Liver (tissue), 9 donors: ENCODE measurements around the gene NMNAT2. TPM values are rescaled to one million over a fixed set of nuclear protein-coding genes. Genes with fewer than 3 reads are reported as not detected.

Experiments
- DNase-seq: peaks from one replicate; pipeline ENCODE4 v3.0.0-alpha.2; 2017; ENCODE audit warnings: low spot score
- H3K27ac ChIP-seq, 2 donors: one replicate each; pipeline ENCODE4 v1.7.0; 2013; ENCODE audit warnings: inconsistent platforms in 2 of 2, low read length in 2 of 2, control low read depth in 1 of 2, low read depth in 1 of 2, mild to moderate bottlenecking in 1 of 2
- H3K27me3 ChIP-seq, 4 donors: one replicate each; pipeline versions ENCODE4 v1.6.1 to v1.7.0; 2013; ENCODE audit warnings: low read length in 3 of 4, inconsistent platforms in 1 of 4, mild to moderate bottlenecking in 1 of 4, moderate library complexity in 1 of 4; ENCODE audit not compliant: control insufficient read depth in 4 of 4, insufficient read depth in 4 of 4
- H3K36me3 ChIP-seq, 4 donors: one replicate each; pipeline versions ENCODE4 v1.6.1 to v1.7.0; 2013; ENCODE audit warnings: low read length in 3 of 4, mild to moderate bottlenecking in 3 of 4, low read depth in 1 of 4, moderate library complexity in 1 of 4; ENCODE audit not compliant: control insufficient read depth in 4 of 4, insufficient read depth in 3 of 4
- H3K4me1 ChIP-seq, 4 donors: one replicate each; pipeline versions ENCODE4 v1.6.1 to v1.7.0; 2013; ENCODE audit warnings: low read length in 3 of 4, mild to moderate bottlenecking in 3 of 4, moderate library complexity in 1 of 4; ENCODE audit not compliant: control insufficient read depth in 4 of 4, insufficient read depth in 4 of 4
- H3K4me3 ChIP-seq, 3 donors: one replicate each; pipeline versions ENCODE4 v1.6.1 to v1.7.0; 2013; ENCODE audit warnings: low read length in 3 of 3, control low read depth in 1 of 3, low read depth in 1 of 3, mild to moderate bottlenecking in 1 of 3
- H3K9ac ChIP-seq, 2 donors: one replicate each; pipeline ENCODE4 v1.7.0; 2013; ENCODE audit warnings: low read length in 2 of 2, mild to moderate bottlenecking in 2 of 2, moderate library complexity in 2 of 2, control low read depth in 1 of 2, low read depth in 1 of 2
- H3K9me3 ChIP-seq, 4 donors: one replicate each; pipeline versions ENCODE4 v1.6.1 to v1.7.0; 2013; ENCODE audit warnings: low read length in 3 of 4; ENCODE audit not compliant: control insufficient read depth in 4 of 4
- EGR1 ChIP-seq, 2 donors: IDR thresholded peaks; 2 replicates each; pipeline ENCODE4 v1.6.1; 2016 to 2018; ENCODE audit warnings: antibody characterized with exemption in 2 of 2, low read depth in 2 of 2
- FOXA2 ChIP-seq: IDR thresholded peaks from 2 replicates; pipeline ENCODE4 v1.6.1; 2016; ENCODE audit warnings: antibody characterized with exemption
- GABPA ChIP-seq, 2 donors: IDR thresholded peaks in 1 of 2; conservative IDR thresholded peaks in 1 of 2; 2 replicates each; pipeline ENCODE4 v1.6.1; 2016; ENCODE audit warnings: antibody characterized with exemption in 2 of 2, mild to moderate bottlenecking in 1 of 2, moderate library complexity in 1 of 2
- HNF4A ChIP-seq, 2 donors: conservative IDR thresholded peaks; 2 replicates each; pipeline ENCODE4 v1.6.1; 2016; ENCODE audit warnings: antibody characterized with exemption in 2 of 2, mild to moderate bottlenecking in 2 of 2
- HNF4G ChIP-seq: IDR thresholded peaks from 2 replicates; pipeline ENCODE4 v1.6.1; 2016; ENCODE audit warnings: antibody characterized with exemption
- JUND ChIP-seq, 2 donors: IDR thresholded peaks; 2 replicates each; pipeline ENCODE4 v1.6.1; 2016; ENCODE audit warnings: antibody characterized with exemption in 2 of 2
- NR2F2 ChIP-seq: IDR thresholded peaks from 2 replicates; pipeline ENCODE4 v1.6.1; 2016; ENCODE audit warnings: antibody characterized with exemption
- RAD21 ChIP-seq, 2 donors: IDR thresholded peaks; 2 replicates each; pipeline ENCODE4 v1.6.1; 2016; ENCODE audit warnings: antibody characterized with exemption in 2 of 2, mild to moderate bottlenecking in 2 of 2
- REST ChIP-seq: IDR thresholded peaks from 2 replicates; pipeline ENCODE4 v1.6.1; 2016; ENCODE audit warnings: antibody characterized with exemption, mild to moderate bottlenecking
- RXRA ChIP-seq, 2 donors: IDR thresholded peaks; 2 replicates each; pipeline ENCODE4 v1.6.1; 2017 to 2018; ENCODE audit warnings: antibody characterized with exemption in 2 of 2, mild to moderate bottlenecking in 1 of 2
- SP1 ChIP-seq: IDR thresholded peaks from 2 replicates; pipeline ENCODE4 v1.6.1; 2018; ENCODE audit warnings: antibody characterized with exemption, mild to moderate bottlenecking
- TAF1 ChIP-seq: conservative IDR thresholded peaks from 2 replicates; pipeline ENCODE4 v1.6.1; 2016; ENCODE audit warnings: antibody characterized with exemption, mild to moderate bottlenecking
- YY1 ChIP-seq: IDR thresholded peaks from 2 replicates; pipeline ENCODE4 v1.6.1; 2016; ENCODE audit warnings: antibody characterized with exemption, mild to moderate bottlenecking
- ZBTB33 ChIP-seq: IDR thresholded peaks from 2 replicates; pipeline ENCODE4 v1.6.1; 2016; ENCODE audit warnings: antibody characterized with exemption
- WGBS: extraction: QIAGEN DNeasy Blood & Tissue Kit; methylation state at CpG from one replicate; pipeline ENCODE4 v1.1.7; 2013; 5-methylcytosine and 5-hydroxymethylcytosine counted together
- polyA plus RNA-seq, 2 donors: library from polyadenylated mRNA; stranded (reverse) in 1 of 2; unstranded in 1 of 2; fragments of 200-250 nt in 1 of 2; fragments of >200 nt in 1 of 2; fragmentation: Nextera tagmentation in 1 of 2; extraction: Ambion mirVana in 1 of 2; gene quantifications; one replicate each; pipeline versions ENCODE4 v1.2.1 to v1.2.3, GENCODE V29; 2013 to 2015
- total RNA-seq, 2 donors: library from RNA; depleted of rRNA; stranded (reverse); fragments of >200 nt; gene quantifications; one replicate each; pipeline ENCODE4 v1.2.3, GENCODE V29; 2014
- TF ChIP-seq, protein P1 (sequence below): IDR thresholded peaks from 2 replicates; pipeline ENCODE4 v1.6.1; 2016; ENCODE audit warnings: antibody characterized with exemption
- TF ChIP-seq, protein P2 (sequence below): fragments of 150-350 bp; IDR thresholded peaks from 2 replicates; pipeline ENCODE4 v1.5.1; 2017; ENCODE audit warnings: improper control_type of control experiment, low read depth, low read length; ENCODE audit not compliant: missing input control
- donor health status: healthy.
- donor health status: healthy.
- donor health status: healthy.
- donor health status: healthy.
- donor health status: healthy.

NMNAT2 gene
- total and polyA plus RNA-seq, 4 donors, result under 0.01 to 0.07 (median 0.05) TPM; not detected in 1

DNA sequence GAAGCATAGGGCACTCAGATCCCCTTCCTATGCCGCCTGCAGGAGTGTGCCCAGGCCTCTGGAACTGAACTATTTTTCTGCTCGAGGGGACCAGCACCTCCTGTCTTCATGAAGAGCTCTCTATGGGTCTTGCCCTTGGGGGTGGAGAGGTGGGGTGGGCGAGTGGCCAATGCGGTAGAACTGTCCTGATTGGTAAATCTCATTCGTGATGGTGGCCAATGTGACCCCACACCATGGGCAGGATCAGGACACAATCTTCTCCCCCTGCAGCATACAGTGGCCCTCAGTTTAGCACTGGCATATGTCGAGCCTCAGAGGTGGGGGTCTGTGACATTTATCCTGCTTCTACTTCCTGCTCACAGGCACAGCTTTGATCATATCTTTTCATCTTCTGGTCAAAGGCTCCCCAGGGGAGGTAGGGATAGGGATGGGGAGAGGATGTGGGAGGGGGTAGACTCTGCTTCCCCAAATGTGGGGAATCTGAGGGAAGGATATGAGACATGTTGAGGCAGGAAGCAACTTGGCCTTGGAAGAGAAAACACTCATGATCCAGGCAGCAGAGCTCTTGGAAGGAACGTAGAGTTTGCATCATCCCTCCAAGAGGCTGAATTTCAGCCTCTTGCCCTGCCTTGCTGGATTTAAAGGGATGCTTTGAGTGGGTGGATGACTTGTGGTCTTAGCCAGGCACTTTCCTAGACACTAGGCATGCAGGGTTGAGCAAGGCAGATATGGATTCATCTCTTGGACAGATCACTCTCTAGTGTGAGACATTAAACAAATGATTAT, 150.3 kb downstream of the NMNAT2 start:
- H3K27ac ChIP-seq, result no peak overlapping the region

DNA sequence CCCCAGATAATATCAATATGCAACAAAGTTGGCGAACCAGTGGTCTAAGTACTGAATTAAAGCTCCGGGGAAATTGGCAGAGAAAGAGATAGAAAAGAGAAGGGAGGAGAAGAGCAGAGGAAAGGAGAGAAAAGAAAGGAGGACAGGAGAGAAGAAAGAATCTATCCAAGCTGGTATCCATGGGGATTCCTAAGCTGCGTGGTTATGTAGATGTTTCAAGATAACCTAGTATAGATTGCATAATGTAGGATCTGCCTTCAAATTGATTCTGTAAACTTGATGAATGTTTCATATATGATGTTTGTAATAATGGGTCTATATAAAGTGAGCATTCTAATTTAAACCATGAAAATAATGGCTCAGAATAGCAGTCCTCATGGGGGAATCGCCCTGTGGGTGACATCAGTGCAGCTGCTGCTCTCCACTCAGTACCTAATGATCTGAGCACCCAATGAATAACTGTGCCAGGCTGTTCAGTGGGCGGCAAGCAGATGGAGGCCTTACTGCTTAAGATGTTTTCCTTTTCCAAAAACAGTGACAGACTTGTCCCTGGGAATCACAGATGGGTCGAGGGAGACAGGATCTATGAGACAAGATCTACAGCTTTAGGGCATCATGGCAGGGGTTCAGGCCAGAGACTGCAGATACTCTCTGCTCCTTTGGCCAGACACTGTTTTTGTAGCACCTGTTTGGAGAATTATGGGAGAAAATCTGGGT, 154.1 kb downstream of the NMNAT2 start:
- Histone ChIP-seq H3K9me3 (no peaks in the 10 kb centered on the region), H3K4me1 (no peaks in the 10 kb centered on the region), H3K36me3 (no peaks in the 10 kb centered on the region), H3K9ac (no peak overlapping the region), H3K4me3 (no peak overlapping the region), H3K27me3 (peaks cover 0 to 3% (median 0%) of the 10 kb centered on the region in 4 donors), H3K27ac (no peak overlapping the region)
- WGBS, result 72% methylated on average over 6 of the region's 6 CpGs
- TF ChIP-seq FOXA2 (no peak), HNF4G (no peak), RAD21 (IDR thresholded peaks at IDR 0.05) (no peak), GABPA (IDR thresholded peaks at IDR 0.05 in 1 of 2, conservative IDR thresholded peaks at IDR 0.05 in 1 of 2) (no peak), YY1 (no peak), NR2F2 (no peak), SP1 (no peak), TAF1 (no peak), HNF4A (conservative IDR thresholded peaks at IDR 0.05) (no peak), ZBTB33 (no peak), RXRA (IDR thresholded peaks at IDR 0.05) (no peak), REST (no peak), JUND (IDR thresholded peaks at IDR 0.05) (no peak)
- TF ChIP-seq, protein P1, sequence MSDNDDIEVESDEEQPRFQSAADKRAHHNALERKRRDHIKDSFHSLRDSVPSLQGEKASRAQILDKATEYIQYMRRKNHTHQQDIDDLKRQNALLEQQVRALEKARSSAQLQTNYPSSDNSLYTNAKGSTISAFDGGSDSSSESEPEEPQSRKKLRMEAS, result no peak
- TF ChIP-seq, protein P2, sequence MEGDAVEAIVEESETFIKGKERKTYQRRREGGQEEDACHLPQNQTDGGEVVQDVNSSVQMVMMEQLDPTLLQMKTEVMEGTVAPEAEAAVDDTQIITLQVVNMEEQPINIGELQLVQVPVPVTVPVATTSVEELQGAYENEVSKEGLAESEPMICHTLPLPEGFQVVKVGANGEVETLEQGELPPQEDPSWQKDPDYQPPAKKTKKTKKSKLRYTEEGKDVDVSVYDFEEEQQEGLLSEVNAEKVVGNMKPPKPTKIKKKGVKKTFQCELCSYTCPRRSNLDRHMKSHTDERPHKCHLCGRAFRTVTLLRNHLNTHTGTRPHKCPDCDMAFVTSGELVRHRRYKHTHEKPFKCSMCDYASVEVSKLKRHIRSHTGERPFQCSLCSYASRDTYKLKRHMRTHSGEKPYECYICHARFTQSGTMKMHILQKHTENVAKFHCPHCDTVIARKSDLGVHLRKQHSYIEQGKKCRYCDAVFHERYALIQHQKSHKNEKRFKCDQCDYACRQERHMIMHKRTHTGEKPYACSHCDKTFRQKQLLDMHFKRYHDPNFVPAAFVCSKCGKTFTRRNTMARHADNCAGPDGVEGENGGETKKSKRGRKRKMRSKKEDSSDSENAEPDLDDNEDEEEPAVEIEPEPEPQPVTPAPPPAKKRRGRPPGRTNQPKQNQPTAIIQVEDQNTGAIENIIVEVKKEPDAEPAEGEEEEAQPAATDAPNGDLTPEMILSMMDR, result no peak
- DNase-seq, result no peak

More for the DNA sequence above, 150.3 kb downstream of the NMNAT2 start:
- H3K9me3 ChIP-seq, result no peaks in the 10 kb centered on the region
- DNase-seq, result no peak
- TF ChIP-seq HNF4G (no peak), SP1 (no peak), EGR1 (IDR thresholded peaks at IDR 0.05; ENCODE audit: low read depth in 2 of 2) (no peak), RAD21 (IDR thresholded peaks at IDR 0.05) (no peak), TAF1 (no peak), NR2F2 (no peak)
- TF ChIP-seq, protein P1, result no peak
- TF ChIP-seq, protein P2, result no peak
- 75% methylated on average over 7 of the region's 7 CpGs for WGBS
- no peaks in the 10 kb centered on the region for H3K4me1 ChIP-seq
- H3K27me3 ChIP-seq, result peaks cover 0 to 2% (median 0%) of the 10 kb centered on the region in 4 donors
- no peak overlapping the region for H3K4me3 ChIP-seq
- no peak overlapping the region for H3K9ac ChIP-seq
- no peaks in the 10 kb centered on the region for H3K36me3 ChIP-seq
